K562 (cell line): ENCODE results near the gene ATP1A2. TPM values are rescaled to one million over a fixed set of nuclear protein-coding genes. Genes with fewer than 3 reads are reported as not detected.

Experiments used
- ATAC-seq: fragments of 200-7000 bp; cut with Tn5 transposase; 3 replicates; pipeline ENCODE4 v1.9.1; 2020; ENCODE audit warnings: moderate library complexity
- BruUV-seq: library from RNA; stranded (reverse); fragments of 400-500 nt; replicated peaks from 2 replicates; lab custom pipeline; 2021; lab: Mats Ljungman, UMichigan
- CTCF ChIA-PET: fragments of 300-600 bp; formaldehyde crosslinking; extraction: SDS; loops from one replicate; lab custom pipeline; 2021; ENCODE audit warnings: low intra/inter-chr PET ratio; lab: Yijun Ruan, JAX
- POLR2A ChIA-PET: fragments of 300-600, 350-650 bp; sonication (Branson Sonifier 250); formaldehyde crosslinking; extraction: SDS; loops from one replicate; lab custom pipeline; 2021; ENCODE audit warnings: antibody characterized with exemption, inconsistent platforms; lab: Yijun Ruan, JAX
- DNase-seq, 4 experiments: peaks; one replicate each; pipeline versions ENCODE4 v3.0.0 to v3.0.0-alpha.2; 2011 to 2018; ENCODE audit warnings: low spot score in 3 of 4, mixed read lengths in 3 of 4; ENCODE audit errors: extremely low read depth in 1 of 4
- FAIRE-seq: peaks from 2 replicates; lab custom pipeline; 2011; peaks lifted over from hg19 to GRCh38; lab: Jason Lieb, UNC
- H2AFZ ChIP-seq: 2 replicates; pipeline ENCODE4 v1.6.0; 2011; ENCODE audit warnings: low read depth, low read length, control low read depth, inconsistent platforms
- H3K27ac ChIP-seq: fragments of 200-600 bp; 3 replicates; pipeline ENCODE4 v1.8.0; 2011; ENCODE audit warnings: low read depth, mild to moderate bottlenecking, control low read depth, inconsistent platforms, low read length, moderate library complexity, mixed read lengths; ENCODE audit errors: extremely low read depth
- H3K27me3 ChIP-seq, 2 experiments: fragments of 300-600 bp in 1 of 2; 2 replicates in 1 of 2; 3 replicates in 1 of 2; pipeline versions ENCODE4 v1.6.0 to v1.8.0; 2011; ENCODE audit warnings: inconsistent platforms in 2 of 2, low read length in 2 of 2, mild to moderate bottlenecking in 1 of 2, mixed read lengths in 1 of 2, moderate library complexity in 1 of 2; ENCODE audit not compliant: control insufficient read depth in 2 of 2, insufficient read depth in 2 of 2
- H3K36me3 ChIP-seq: fragments of 300-600 bp; 3 replicates; pipeline ENCODE4 v1.8.0; 2011; ENCODE audit warnings: mild to moderate bottlenecking, low read length, inconsistent platforms; ENCODE audit not compliant: control insufficient read depth, insufficient read depth
- H3K4me1 ChIP-seq, 2 experiments: fragments of 200-600 bp in 1 of 2; replicated peaks in 1 of 2; 2 replicates in 1 of 2; 3 replicates in 1 of 2; pipeline versions ENCODE4 v1.5.1 to v1.8.0; 2011; ENCODE audit warnings: inconsistent platforms in 2 of 2, low read length in 2 of 2, mild to moderate bottlenecking in 1 of 2, mixed read lengths in 1 of 2, moderate library complexity in 1 of 2; ENCODE audit not compliant: control insufficient read depth in 2 of 2, insufficient read depth in 2 of 2
- H3K4me2 ChIP-seq: 2 replicates; pipeline ENCODE4 v1.6.1; 2011; ENCODE audit warnings: low read length, control low read depth, inconsistent platforms, mixed read lengths; ENCODE audit not compliant: insufficient read depth
- H3K4me3 ChIP-seq: fragments of 200-600 bp; sonication (generic), shearing (Covaris generic); 2 replicates; pipeline ENCODE4 v1.5.1; 2016; ENCODE audit warnings: control low read depth, inconsistent platforms
- H3K79me2 ChIP-seq: fragments of 200-600 bp; 3 replicates; pipeline ENCODE4 v1.8.0; 2011; ENCODE audit warnings: low read length, inconsistent platforms; ENCODE audit not compliant: control insufficient read depth, insufficient read depth
- H3K9ac ChIP-seq, 2 experiments: 2 replicates each; pipeline versions ENCODE4 v1.6.0 to v1.6.1; 2011; ENCODE audit warnings: low read depth in 2 of 2, low read length in 2 of 2, control low read depth in 1 of 2, inconsistent platforms in 1 of 2, mild to moderate bottlenecking in 1 of 2, mixed read lengths in 1 of 2; ENCODE audit not compliant: insufficient read depth in 1 of 2
- H3K9me1 ChIP-seq: one replicate; pipeline ENCODE4 v1.6.0; 2011; ENCODE audit warnings: inconsistent platforms, mild to moderate bottlenecking, low read length, moderate library complexity; ENCODE audit not compliant: control insufficient read depth, insufficient read depth
- H3K9me3 ChIP-seq: replicated peaks from 2 replicates; pipeline ENCODE4 v1.5.1; 2011; ENCODE audit warnings: low read depth, low read length, inconsistent platforms; ENCODE audit not compliant: control insufficient read depth, insufficient read depth
- H4K20me1 ChIP-seq: replicated peaks from 2 replicates; pipeline ENCODE4 v1.6.1; 2011; ENCODE audit warnings: low read length, inconsistent platforms, mixed read lengths; ENCODE audit not compliant: control insufficient read depth, insufficient read depth
- CBFA2T3 ChIP-seq: fragments of 450-650 bp; IDR thresholded peaks from 2 replicates; pipeline ENCODE4 v1.6.1; 2017
- CEBPG ChIP-seq, 3 experiments: fragments of 200-800 bp in 1 of 3; sonication (Bioruptor generic) in 1 of 3; sonication (generic) in 1 of 3; formaldehyde crosslinking in 1 of 3; IDR thresholded peaks in 2 of 3; conservative IDR thresholded peaks in 1 of 3; 2 replicates each; pipeline versions ENCODE4 v1.6.1 to v1.8.0; 2016 to 2022; ENCODE audit warnings: missing compliant biosample characterization in 2 of 3, missing genetic modification characterization in 2 of 3, mild to moderate bottlenecking in 1 of 3, missing genetic modification reagents in 1 of 3
- DEAF1 ChIP-seq: fragments of 450-650 bp; formaldehyde crosslinking; IDR thresholded peaks from 2 replicates; pipeline ENCODE4 v1.4.0; 2020; ENCODE audit warnings: mild to moderate bottlenecking, moderate library complexity
- HNRNPLL ChIP-seq: fragments of 200-400 bp; formaldehyde crosslinking; IDR thresholded peaks from 2 replicates; pipeline ENCODE4 v1.6.1; 2017; ENCODE audit warnings: low read length, low read depth, mild to moderate bottlenecking; ENCODE audit not compliant: poor library complexity, severe bottlenecking
- RAD21 ChIP-seq, 2 experiments: fragments of 250-450 bp in 1 of 2; fragments of 450-650 bp in 1 of 2; sonication (Bioruptor Pico) in 1 of 2; formaldehyde crosslinking in 1 of 2; IDR thresholded peaks in 1 of 2; conservative IDR thresholded peaks in 1 of 2; 2 replicates each; pipeline versions ENCODE4 v1.4.0 to v1.8.0; 2020 to 2022; ENCODE audit warnings: mild to moderate bottlenecking in 2 of 2, moderate library complexity in 1 of 2
- RCOR1 ChIP-seq, 2 experiments: IDR thresholded peaks; 2 replicates each; pipeline ENCODE4 v1.6.1; 2012; ENCODE audit warnings: low read depth in 2 of 2, low read length in 2 of 2, borderline replicate concordance in 1 of 2, improper control_type of control experiment in 1 of 2
- SMAD3 ChIP-seq: fragments of 450-650 bp; formaldehyde crosslinking; conservative IDR thresholded peaks from 2 replicates; pipeline ENCODE4 v1.4.0; 2020; ENCODE audit warnings: mild to moderate bottlenecking
- VEZF1 ChIP-seq: fragments of 200-800 bp; sonication (Bioruptor generic); IDR thresholded peaks from 2 replicates; pipeline ENCODE4 v1.6.1; 2017; ENCODE audit warnings: missing genetic modification characterization, missing compliant biosample characterization
- WGBS: fragments of 100-300 bp; shearing (Covaris generic); methylation state at CpG from one replicate; pipeline ENCODE4 v1.1.6; 2016; ENCODE audit warnings: low coverage, mixed read lengths; ENCODE audit not compliant: insufficient coverage; ENCODE audit errors: missing lambda C conversion rate; 5-methylcytosine and 5-hydroxymethylcytosine counted together
- in situ Hi-C: fragments of 300-500 bp; cut with MboI; formaldehyde crosslinking; loops from 4 replicates; pipeline ENCODE4 v1.15.0; 2018; ENCODE audit warnings: inconsistent platforms, mixed read lengths
- intact Hi-C: fragments of 100-400 bp; cut with micrococcal nuclease; formaldehyde crosslinking; loops from 2 replicates; pipeline ENCODE4 v1.14.2; 2022
- polyA plus RNA-seq, 8 experiments: library from polyadenylated mRNA; depleted of rRNA in 4 of 8; stranded (reverse) in 5 of 8; unstranded in 3 of 8; fragments of >200 nt; fragmentation: Nextera tagmentation in 2 of 8; fragmentation: Illumina TruSeq in 1 of 8; extraction: Ambion mirVana in 2 of 8; extraction: Trizol in 1 of 8; gene quantifications; 2 replicates each; pipeline versions ENCODE4 v1.2.1 to v1.2.3, GENCODE V29; 2011 to 2014; ENCODE audit warnings: inconsistent platforms in 1 of 8, missing spikeins in 1 of 8
- total RNA-seq, 7 experiments: library from RNA; depleted of rRNA in 6 of 7; stranded (reverse); fragments of >200 nt in 6 of 7; fragmentation: Illumina TruSeq in 2 of 7; extraction: Trizol in 2 of 7; gene quantifications; 2 replicates each; pipeline versions ENCODE4 v1.2.1 to v1.2.3, GENCODE V29; 2011 to 2021; ENCODE audit warnings: low replicate concordance in 1 of 7
- TF ChIP-seq, protein P1 (sequence below): sonication (generic); formaldehyde crosslinking; IDR thresholded peaks from 2 replicates; pipeline ENCODE4 v1.8.0; 2023; ENCODE audit warnings: missing genetic modification reagents, mild to moderate bottlenecking, borderline replicate concordance

ATP1A2 gene
- total and polyA plus RNA-seq, 9 of the 15 experiments (the other 6 are each of a cell fraction or from before 2014, with no cell fraction given) = 0.04 to 0.11 (median 0.09) TPM; not detected in 6

GRCh38 chr1:160078512-160079195 lies 36.9 kb upstream of the ATP1A2 start:
- FAIRE-seq (peak; percentile 78), DNase-seq (peak; percentile 67 to 82 (median 78)), ATAC-seq (peak; percentile 99)
- 0% methylated on average over 8 of the region's 8 CpGs for WGBS
- Histone ChIP-seq H4K20me1 (no peaks in the 10 kb centered on the region), H3K27me3 (peaks cover 13 to 43% of the 10 kb centered on the region in 2 experiments; a peak in 4 of 5 replicates), H3K36me3 (no peaks in the 10 kb centered on the region), H3K27ac (no peak overlapping the region), H3K9ac (no peak overlapping the region), H3K9me1 (no peaks in the 10 kb centered on the region), H3K9me3 (no peaks in the 10 kb centered on the region), H2AFZ (no peak overlapping the region), H3K4me2 (no peak overlapping the region), H3K4me1 (peaks cover 0 to under 1% of the 10 kb centered on the region in 2 experiments; a peak in 1 of 5 replicates), H3K79me2 (no peaks in the 10 kb centered on the region), H3K4me3 (no peak overlapping the region)
- BruUV-seq = no TSS peak
- intact Hi-C loops (loop anchor here (1.0 kb wide), 1 partner anchor 32 kb away; no protein-coding TSS in a partner anchor), in situ Hi-C loops (no loop called here)
- ChIA-PET CTCF (interaction anchor here (0.7 to 1.7 kb wide), 5 partner anchors 21 to 142 kb away, joined by 3 to 7 read pairs (median 4); no protein-coding TSS in a partner anchor), POLR2A (interaction anchor here (0.7 to 2.1 kb wide), 7 partner anchors 9 to 20 kb away, joined by 3 to 8 read pairs (median 4); partner anchors contain the start of genes IGSF8 and KCNJ10)
- TF ChIP-seq, protein P1, sequence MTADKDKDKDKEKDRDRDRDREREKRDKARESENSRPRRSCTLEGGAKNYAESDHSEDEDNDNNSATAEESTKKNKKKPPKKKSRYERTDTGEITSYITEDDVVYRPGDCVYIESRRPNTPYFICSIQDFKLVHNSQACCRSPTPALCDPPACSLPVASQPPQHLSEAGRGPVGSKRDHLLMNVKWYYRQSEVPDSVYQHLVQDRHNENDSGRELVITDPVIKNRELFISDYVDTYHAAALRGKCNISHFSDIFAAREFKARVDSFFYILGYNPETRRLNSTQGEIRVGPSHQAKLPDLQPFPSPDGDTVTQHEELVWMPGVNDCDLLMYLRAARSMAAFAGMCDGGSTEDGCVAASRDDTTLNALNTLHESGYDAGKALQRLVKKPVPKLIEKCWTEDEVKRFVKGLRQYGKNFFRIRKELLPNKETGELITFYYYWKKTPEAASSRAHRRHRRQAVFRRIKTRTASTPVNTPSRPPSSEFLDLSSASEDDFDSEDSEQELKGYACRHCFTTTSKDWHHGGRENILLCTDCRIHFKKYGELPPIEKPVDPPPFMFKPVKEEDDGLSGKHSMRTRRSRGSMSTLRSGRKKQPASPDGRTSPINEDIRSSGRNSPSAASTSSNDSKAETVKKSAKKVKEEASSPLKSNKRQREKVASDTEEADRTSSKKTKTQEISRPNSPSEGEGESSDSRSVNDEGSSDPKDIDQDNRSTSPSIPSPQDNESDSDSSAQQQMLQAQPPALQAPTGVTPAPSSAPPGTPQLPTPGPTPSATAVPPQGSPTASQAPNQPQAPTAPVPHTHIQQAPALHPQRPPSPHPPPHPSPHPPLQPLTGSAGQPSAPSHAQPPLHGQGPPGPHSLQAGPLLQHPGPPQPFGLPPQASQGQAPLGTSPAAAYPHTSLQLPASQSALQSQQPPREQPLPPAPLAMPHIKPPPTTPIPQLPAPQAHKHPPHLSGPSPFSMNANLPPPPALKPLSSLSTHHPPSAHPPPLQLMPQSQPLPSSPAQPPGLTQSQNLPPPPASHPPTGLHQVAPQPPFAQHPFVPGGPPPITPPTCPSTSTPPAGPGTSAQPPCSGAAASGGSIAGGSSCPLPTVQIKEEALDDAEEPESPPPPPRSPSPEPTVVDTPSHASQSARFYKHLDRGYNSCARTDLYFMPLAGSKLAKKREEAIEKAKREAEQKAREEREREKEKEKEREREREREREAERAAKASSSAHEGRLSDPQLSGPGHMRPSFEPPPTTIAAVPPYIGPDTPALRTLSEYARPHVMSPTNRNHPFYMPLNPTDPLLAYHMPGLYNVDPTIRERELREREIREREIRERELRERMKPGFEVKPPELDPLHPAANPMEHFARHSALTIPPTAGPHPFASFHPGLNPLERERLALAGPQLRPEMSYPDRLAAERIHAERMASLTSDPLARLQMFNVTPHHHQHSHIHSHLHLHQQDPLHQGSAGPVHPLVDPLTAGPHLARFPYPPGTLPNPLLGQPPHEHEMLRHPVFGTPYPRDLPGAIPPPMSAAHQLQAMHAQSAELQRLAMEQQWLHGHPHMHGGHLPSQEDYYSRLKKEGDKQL (CRISPR knock-in tag) = no peak
- TF ChIP-seq RAD21 (CRISPR knock-in tag; conservative IDR thresholded peaks at IDR 0.05 in 1 of 2, IDR thresholded peaks at IDR 0.05 in 1 of 2) (peak; percentile 76 to 86), CBFA2T3 (no peak), DEAF1 (peak; percentile 46; the same call in 1 of the 2 replicates), CEBPG (CRISPR knock-in tag; IDR thresholded peaks at IDR 0.05) (no peak), CEBPG (tag; conservative IDR thresholded peaks at IDR 0.05 in 1 of 2, IDR thresholded peaks at IDR 0.05 in 1 of 2) (no peak), HNRNPLL (no peak), SMAD3 (CRISPR knock-in tag) (no peak), RCOR1 (IDR thresholded peaks at IDR 0.05; ENCODE audit: borderline replicate concordance in 1 of 2, low read depth in 2 of 2, low read length in 2 of 2) (peak in 1 of 2 experiments; percentile 57; a peak in 2 of 4 replicates), VEZF1 (CRISPR knock-in tag) (peak; percentile 34; the same call in 1 of the 2 replicates)
